Keratinocyte (primary cell): ENCODE data around the gene DEGS1. TPM values are rescaled to one million over a fixed set of nuclear protein-coding genes. Genes with fewer than 3 reads are reported as not detected.

Experiments
- DNase-seq: peaks from one replicate; pipeline ENCODE4 v3.0.0-alpha.2; 2011; ENCODE audit warnings: low read depth, missing footprints, low spot score
- FAIRE-seq: peaks from 2 replicates; lab custom pipeline; 2011; peaks lifted over from hg19 to GRCh38; lab: Jason Lieb, UNC
- H2AFZ ChIP-seq: 2 replicates; pipeline ENCODE4 v1.6.0; 2012; ENCODE audit warnings: low read length, control low read depth, inconsistent platforms; ENCODE audit not compliant: control insufficient read depth
- H3K27ac ChIP-seq: 2 replicates; pipeline ENCODE4 v1.5.1; 2011; ENCODE audit warnings: low read length; ENCODE audit not compliant: control insufficient read depth, insufficient read depth
- H3K27me3 ChIP-seq: 3 replicates; pipeline ENCODE4 v1.6.0; 2011; ENCODE audit warnings: low read length; ENCODE audit not compliant: control insufficient read depth, insufficient read depth; ENCODE audit errors: extremely low read depth
- H3K36me3 ChIP-seq, 2 experiments: 2 replicates in 1 of 2; 3 replicates in 1 of 2; pipeline ENCODE4 v1.5.1; 2011; ENCODE audit warnings: low read length in 2 of 2, mild to moderate bottlenecking in 1 of 2; ENCODE audit not compliant: control insufficient read depth in 2 of 2, insufficient read depth in 2 of 2; ENCODE audit errors: extremely low read depth in 1 of 2
- H3K4me1 ChIP-seq: 3 replicates; pipeline ENCODE4 v1.5.1; 2011; ENCODE audit warnings: low read length; ENCODE audit not compliant: control insufficient read depth, insufficient read depth; ENCODE audit errors: extremely low read depth
- H3K4me2 ChIP-seq: 3 replicates; pipeline ENCODE4 v1.6.0; 2011; ENCODE audit warnings: low read depth, low read length; ENCODE audit not compliant: control insufficient read depth, insufficient read depth; ENCODE audit errors: extremely low read depth
- H3K4me3 ChIP-seq, 3 experiments: fragments of 200-600 bp in 1 of 3; sonication (generic) in 1 of 3; 2 replicates in 2 of 3; 3 replicates in 1 of 3; pipeline ENCODE4 v1.5.1; 2011 to 2016; ENCODE audit warnings: low read length in 3 of 3, mild to moderate bottlenecking in 3 of 3, control low read depth in 2 of 3, inconsistent platforms in 1 of 3, low read depth in 1 of 3, mixed read lengths in 1 of 3, mixed run types in 1 of 3, moderate library complexity in 1 of 3; ENCODE audit not compliant: control insufficient read depth in 2 of 3, insufficient read depth in 2 of 3; ENCODE audit errors: extremely low read depth in 1 of 3
- H3K79me2 ChIP-seq: 2 replicates; pipeline ENCODE4 v1.6.0; 2012; ENCODE audit warnings: low read length; ENCODE audit not compliant: control insufficient read depth, insufficient read depth
- H3K9ac ChIP-seq: 3 replicates; pipeline ENCODE4 v1.6.0; 2011; ENCODE audit warnings: low read length; ENCODE audit not compliant: control insufficient read depth, insufficient read depth; ENCODE audit errors: extremely low read depth
- H3K9me1 ChIP-seq: 3 replicates; pipeline ENCODE4 v1.6.0; 2011; ENCODE audit warnings: low read length; ENCODE audit not compliant: control insufficient read depth, insufficient read depth; ENCODE audit errors: extremely low read depth
- H3K9me3 ChIP-seq: 2 replicates; pipeline ENCODE4 v1.5.1; 2012; ENCODE audit warnings: low read depth, low read length; ENCODE audit not compliant: control insufficient read depth
- H4K20me1 ChIP-seq: 3 replicates; pipeline ENCODE4 v1.6.0; 2011; ENCODE audit warnings: low read length; ENCODE audit not compliant: control insufficient read depth, insufficient read depth; ENCODE audit errors: extremely low read depth
- CTCF ChIP-seq, 3 experiments: IDR thresholded peaks in 1 of 3; conservative IDR thresholded peaks in 1 of 3; optimal IDR thresholded peaks in 1 of 3; 2 replicates in 2 of 3; 3 replicates in 1 of 3; pipeline versions ENCODE3 to v1.5.1; 2011; ENCODE audit warnings: low read length in 3 of 3, mild to moderate bottlenecking in 3 of 3, moderate library complexity in 2 of 3, control low read depth in 1 of 3, inconsistent platforms in 1 of 3; ENCODE audit not compliant: insufficient read depth in 2 of 3; ENCODE audit errors: extremely low read depth in 1 of 3
- EZH2 ChIP-seq: IDR thresholded peaks from one replicate; pipeline ENCODE4 v1.6.1; 2012; ENCODE audit warnings: inconsistent platforms, mild to moderate bottlenecking, low read length, moderate library complexity
- dilution Hi-C: fragments of 300-500 bp; cut with MboI; formaldehyde crosslinking; loops from one replicate; pipeline ENCODE4 v1.7.0; 2020; ENCODE audit warnings: low sequenced_read_pairs; ENCODE audit not compliant: extremely low pct_ligation_motif_present
- polyA plus RNA-seq, 5 experiments: library from polyadenylated mRNA; depleted of rRNA in 3 of 5; stranded (reverse) in 3 of 5; stranded (forward) in 1 of 5; unstranded in 1 of 5; fragments of >200 nt; gene quantifications; 1 replicate in 1 of 5; 2 replicates in 3 of 5; 3 replicates in 1 of 5; pipeline versions ENCODE4 v1.2.1 to v1.2.3, GENCODE V29; 2011 to 2012; ENCODE audit warnings: missing spikeins in 2 of 5, low read depth in 1 of 5, low replicate concordance in 1 of 5

DEGS1 gene
- polyA plus RNA-seq, 1 donor (not counting 4 experiments of a cell fraction or from before 2014, with no cell fraction given): 314 TPM

DNA sequence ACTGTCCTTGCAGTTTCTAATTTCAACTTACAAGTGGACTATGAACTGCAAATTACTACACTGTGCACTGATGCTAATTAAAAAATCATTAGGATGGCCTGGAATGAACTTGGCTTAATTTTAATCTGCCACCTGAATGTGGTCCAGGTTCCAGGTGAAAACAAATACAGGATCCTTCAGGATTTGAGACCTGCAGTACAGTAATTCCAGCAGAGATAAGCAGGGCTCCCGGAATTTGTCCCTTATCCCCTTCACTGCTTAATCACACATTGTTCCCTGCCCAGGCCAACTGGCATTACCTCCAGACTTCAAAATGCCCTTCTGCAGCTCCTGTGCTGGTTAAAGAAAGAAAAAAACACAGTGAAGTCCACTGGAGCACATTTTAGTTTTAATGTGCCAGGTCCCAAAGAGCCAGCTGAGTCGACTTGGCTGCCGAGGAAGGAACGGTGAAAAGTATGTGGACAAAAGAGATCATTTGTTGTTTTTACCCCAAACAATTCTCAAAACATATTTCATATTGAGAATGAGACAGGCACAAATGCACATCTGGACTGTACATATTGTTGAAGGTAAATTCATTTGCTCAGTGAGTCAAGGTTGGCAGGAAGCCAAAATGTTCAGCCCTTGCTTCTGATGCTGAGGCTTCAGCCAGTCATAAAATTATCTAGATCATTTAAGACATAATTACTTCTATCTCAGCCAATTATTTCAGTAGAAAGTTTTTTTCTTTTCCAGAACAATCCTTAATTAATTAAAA, 28.3 kb downstream of the DEGS1 start:
- H2AFZ ChIP-seq: no peak overlapping the region
- no peak overlapping the region for H3K9ac ChIP-seq
- no peaks in the 10 kb centered on the region for H3K27me3 ChIP-seq
- DNase-seq (no peak), FAIRE-seq (no peak)
- no peak overlapping the region for H3K4me3 ChIP-seq
- no peak overlapping the region for H3K4me2 ChIP-seq
- no peak for TF ChIP-seq CTCF (optimal IDR thresholded peaks at IDR 0.05 in 1 of 3, IDR thresholded peaks at IDR 0.05 in 1 of 3, conservative IDR thresholded peaks at IDR 0.05 in 1 of 3; ENCODE audit: extremely low read depth in 1 of 3, insufficient read depth in 2 of 3, low read length in 3 of 3)
- no peak for TF ChIP-seq EZH2
- H3K9me3 ChIP-seq: no peaks in the 10 kb centered on the region
- no peaks in the 10 kb centered on the region for H4K20me1 ChIP-seq
- H3K27ac ChIP-seq: no peak overlapping the region
- peaks cover 5% of the 10 kb centered on the region for H3K9me1 ChIP-seq
- H3K36me3 ChIP-seq: no peaks in the 10 kb centered on the region
- H3K79me2 ChIP-seq: no peaks in the 10 kb centered on the region
- dilution Hi-C loops: no loop called here
- peaks cover 31% of the 10 kb centered on the region for H3K4me1 ChIP-seq

DNA sequence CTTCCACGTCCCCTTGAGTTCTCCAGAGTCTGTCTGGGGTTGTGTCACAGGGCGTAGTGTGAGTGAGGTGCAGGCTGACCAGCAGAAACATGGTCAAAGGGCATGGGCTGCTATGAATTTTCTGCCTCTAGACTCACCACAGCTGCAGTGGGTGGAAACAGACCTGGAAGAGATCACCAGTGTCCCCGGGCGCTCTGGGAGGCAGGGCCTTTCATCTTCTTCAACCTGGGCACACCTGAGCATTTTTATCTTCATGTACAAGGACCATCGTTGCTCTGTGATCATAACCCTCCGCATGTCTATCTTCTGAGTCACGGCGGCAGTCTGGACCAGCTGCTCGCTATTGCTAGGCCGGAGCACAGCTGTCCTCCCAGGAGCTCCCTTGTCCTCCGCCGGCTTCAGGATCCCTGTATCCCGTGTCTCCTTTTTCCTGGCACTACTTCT, 29.6 kb downstream of the DEGS1 start:
- no peak for TF ChIP-seq EZH2
- no peak for TF ChIP-seq CTCF (optimal IDR thresholded peaks at IDR 0.05 in 1 of 3, IDR thresholded peaks at IDR 0.05 in 1 of 3, conservative IDR thresholded peaks at IDR 0.05 in 1 of 3; ENCODE audit: extremely low read depth in 1 of 3, insufficient read depth in 2 of 3, low read length in 3 of 3)
- DNase-seq: peak; percentile 87
- Histone ChIP-seq H4K20me1 (no peaks in the 10 kb centered on the region), H3K4me1 (peaks cover 31% of the 10 kb centered on the region), H3K9me3 (no peaks in the 10 kb centered on the region), H3K27ac (peak overlapping the region; percentile 79), H3K27me3 (no peaks in the 10 kb centered on the region), H3K4me2 (peak overlapping the region; percentile 30), H3K4me3 (no peak overlapping the region), H3K36me3 (no peaks in the 10 kb centered on the region), H3K9ac (peak overlapping the region; percentile 39), H3K9me1 (peaks cover 5% of the 10 kb centered on the region), H3K79me2 (no peaks in the 10 kb centered on the region), H2AFZ (peak overlapping the region; percentile 2)
- peak; percentile 44 for FAIRE-seq
- dilution Hi-C loops: no loop called here
